ENCODE data around the gene SLC24A5. TPM values are rescaled to one million over a fixed set of nuclear protein-coding genes. Genes with fewer than 3 reads are reported as not detected.

SLC24A5 gene
- total and polyA plus RNA-seq, 9 of the 15 experiments (the other 6 are each of a cell fraction or from before 2014, with no cell fraction given) = not detected

- H3K79me2 ChIP-seq (ENCODE audit: control insufficient read depth, insufficient read depth, low read length) = no peaks in the 10 kb centered on the region
- POLR2A ChIA-PET = no interaction called here
Measured at GRCh38 chr15:48096813-48097212, 24.0 kb upstream of the SLC24A5 start.

More at GRCh38 chr15:48096813-48097212, 24.0 kb upstream of the SLC24A5 start:
- intact Hi-C loops (cut with micrococcal nuclease) = no loop called here
- FAIRE-seq (no peak), DNase-seq (ENCODE audit: extremely low read depth in 1 of 4, low spot score in 3 of 4) (no peak), ATAC-seq (no peak)
- TF ChIP-seq ETV5 (CRISPR knock-in tag; IDR thresholded peaks at IDR 0.05; ENCODE audit: low read depth) (no peak), HDAC3 (IDR thresholded peaks at IDR 0.05; ENCODE audit: borderline replicate concordance, partially characterized antibody) (no peak), NFIX (CRISPR knock-in tag; IDR thresholded peaks at IDR 0.05; ENCODE audit: low read depth) (no peak), SIRT6 (IDR thresholded peaks at IDR 0.05; ENCODE audit: low read depth, low read length) (no peak), ZBTB7A (IDR thresholded peaks at IDR 0.05; ENCODE audit: borderline replicate concordance, control insufficient read depth, low read depth, low read length) (no peak), LEF1 (IDR thresholded peaks at IDR 0.05) (no peak), ZBTB5 (IDR thresholded peaks at IDR 0.05) (no peak), NCOA2 (IDR thresholded peaks at IDR 0.05; ENCODE audit: partially characterized antibody in 2 of 2) (no peak)
- TF ChIP-seq, protein P1, sequence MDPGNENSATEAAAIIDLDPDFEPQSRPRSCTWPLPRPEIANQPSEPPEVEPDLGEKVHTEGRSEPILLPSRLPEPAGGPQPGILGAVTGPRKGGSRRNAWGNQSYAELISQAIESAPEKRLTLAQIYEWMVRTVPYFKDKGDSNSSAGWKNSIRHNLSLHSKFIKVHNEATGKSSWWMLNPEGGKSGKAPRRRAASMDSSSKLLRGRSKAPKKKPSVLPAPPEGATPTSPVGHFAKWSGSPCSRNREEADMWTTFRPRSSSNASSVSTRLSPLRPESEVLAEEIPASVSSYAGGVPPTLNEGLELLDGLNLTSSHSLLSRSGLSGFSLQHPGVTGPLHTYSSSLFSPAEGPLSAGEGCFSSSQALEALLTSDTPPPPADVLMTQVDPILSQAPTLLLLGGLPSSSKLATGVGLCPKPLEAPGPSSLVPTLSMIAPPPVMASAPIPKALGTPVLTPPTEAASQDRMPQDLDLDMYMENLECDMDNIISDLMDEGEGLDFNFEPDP (CRISPR knock-in tag; IDR thresholded peaks at IDR 0.05) = no peak
- TF ChIP-seq, protein P2, sequence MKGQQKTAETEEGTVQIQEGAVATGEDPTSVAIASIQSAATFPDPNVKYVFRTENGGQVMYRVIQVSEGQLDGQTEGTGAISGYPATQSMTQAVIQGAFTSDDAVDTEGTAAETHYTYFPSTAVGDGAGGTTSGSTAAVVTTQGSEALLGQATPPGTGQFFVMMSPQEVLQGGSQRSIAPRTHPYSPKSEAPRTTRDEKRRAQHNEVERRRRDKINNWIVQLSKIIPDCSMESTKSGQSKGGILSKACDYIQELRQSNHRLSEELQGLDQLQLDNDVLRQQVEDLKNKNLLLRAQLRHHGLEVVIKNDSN (CRISPR knock-in tag; IDR thresholded peaks at IDR 0.05) = no peak
- 0% methylated on average over 2 of the region's 2 CpGs for WGBS (ENCODE audit: insufficient coverage, low coverage, missing lambda C conversion rate)
- Histone ChIP-seq H3K9me3 (replicated peaks; ENCODE audit: control insufficient read depth, insufficient read depth, low read depth, low read length) (no peaks in the 10 kb centered on the region), H4K20me1 (replicated peaks; ENCODE audit: control insufficient read depth, insufficient read depth, low read length) (no peaks in the 10 kb centered on the region), H3K4me3 (no peak overlapping the region), H3K9me1 (ENCODE audit: control insufficient read depth, insufficient read depth, low read length) (no peaks in the 10 kb centered on the region), H2AFZ (ENCODE audit: low read depth, low read length) (no peak overlapping the region), H3K9ac (ENCODE audit: insufficient read depth in 1 of 2, low read depth in 2 of 2, low read length in 2 of 2) (no peak overlapping the region), H3K27ac (ENCODE audit: extremely low read depth, low read depth, low read length) (no peak overlapping the region), H3K27me3 (ENCODE audit: control insufficient read depth in 2 of 2, insufficient read depth in 2 of 2, low read length in 2 of 2) (no peaks in the 10 kb centered on the region), H3K4me2 (ENCODE audit: insufficient read depth, low read length) (no peak overlapping the region), H3K4me1 (replicated peaks in 1 of 2; ENCODE audit: control insufficient read depth in 2 of 2, insufficient read depth in 2 of 2, low read length in 2 of 2) (no peaks in the 10 kb centered on the region), H3K36me3 (ENCODE audit: control insufficient read depth, insufficient read depth, low read length) (no peaks in the 10 kb centered on the region)
- in situ Hi-C loops (cut with MboI) = no loop called here
- CTCF ChIA-PET (ENCODE audit: low intra/inter-chr PET ratio) = no interaction called here
- BruUV-seq (replicated peaks) = no TSS peak

All from K562 (cell line).